ENCODE measurements around the gene MUC5AC.
"Not testable (repeated sequence)": the region's sequence is repeated elsewhere in the genome, so short reads cannot be mapped to it uniquely, and the experiment has no call there.

MUC5AC gene

DNA sequence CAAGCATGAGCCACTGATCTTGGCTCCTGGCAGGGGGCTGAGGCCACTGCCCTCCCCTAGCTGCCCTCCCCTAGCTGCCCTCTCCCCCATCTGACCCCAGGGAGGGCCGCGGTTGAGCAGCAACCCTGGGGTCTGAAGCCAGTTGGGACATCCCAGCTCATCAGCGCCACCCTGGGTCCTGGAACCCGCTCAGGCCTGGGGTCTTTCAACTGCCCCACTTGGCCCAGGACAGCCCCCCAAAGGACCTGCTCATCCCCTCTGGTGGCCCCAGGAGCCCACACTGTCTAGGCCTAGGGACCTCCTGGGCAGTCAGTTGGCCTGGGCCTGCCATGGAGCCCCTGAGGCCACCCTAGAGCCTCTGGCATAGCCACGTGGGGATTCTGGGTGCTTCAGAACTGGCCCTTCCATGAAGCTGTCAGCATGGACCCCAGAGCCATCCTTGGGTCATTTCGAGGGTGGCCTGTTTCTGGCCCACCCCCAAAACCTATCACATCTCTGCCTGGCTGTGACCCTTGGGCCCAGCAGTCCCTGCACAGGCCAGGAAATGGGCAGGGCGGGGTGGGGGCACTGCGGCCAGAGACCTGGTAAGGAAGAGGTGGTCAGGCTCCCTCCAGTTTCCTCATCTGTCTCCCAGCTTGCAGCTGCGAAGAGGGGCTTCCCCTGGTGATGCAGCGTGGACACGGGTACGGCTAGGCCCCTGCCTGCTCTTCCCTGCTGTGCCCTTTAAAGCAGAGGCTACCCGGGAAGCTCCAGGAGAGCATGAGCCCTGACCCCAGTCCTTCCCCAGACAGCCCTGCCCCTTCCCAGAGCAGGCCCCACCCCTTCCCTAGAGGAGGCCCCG lies 45.2 kb upstream of the MUC5AC start:
- TF ChIP-seq, protein P1, sequence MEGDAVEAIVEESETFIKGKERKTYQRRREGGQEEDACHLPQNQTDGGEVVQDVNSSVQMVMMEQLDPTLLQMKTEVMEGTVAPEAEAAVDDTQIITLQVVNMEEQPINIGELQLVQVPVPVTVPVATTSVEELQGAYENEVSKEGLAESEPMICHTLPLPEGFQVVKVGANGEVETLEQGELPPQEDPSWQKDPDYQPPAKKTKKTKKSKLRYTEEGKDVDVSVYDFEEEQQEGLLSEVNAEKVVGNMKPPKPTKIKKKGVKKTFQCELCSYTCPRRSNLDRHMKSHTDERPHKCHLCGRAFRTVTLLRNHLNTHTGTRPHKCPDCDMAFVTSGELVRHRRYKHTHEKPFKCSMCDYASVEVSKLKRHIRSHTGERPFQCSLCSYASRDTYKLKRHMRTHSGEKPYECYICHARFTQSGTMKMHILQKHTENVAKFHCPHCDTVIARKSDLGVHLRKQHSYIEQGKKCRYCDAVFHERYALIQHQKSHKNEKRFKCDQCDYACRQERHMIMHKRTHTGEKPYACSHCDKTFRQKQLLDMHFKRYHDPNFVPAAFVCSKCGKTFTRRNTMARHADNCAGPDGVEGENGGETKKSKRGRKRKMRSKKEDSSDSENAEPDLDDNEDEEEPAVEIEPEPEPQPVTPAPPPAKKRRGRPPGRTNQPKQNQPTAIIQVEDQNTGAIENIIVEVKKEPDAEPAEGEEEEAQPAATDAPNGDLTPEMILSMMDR (IDR thresholded peaks at IDR 0.05; ENCODE audit: low read depth, low read length, missing control alignments), result no peak
- no peak overlapping the region for H3K4me3 ChIP-seq (replicated peaks; ENCODE audit: low read depth, low read length)
- no peak for DNase-seq (ENCODE audit: extremely low read depth, low read depth)

DNA sequence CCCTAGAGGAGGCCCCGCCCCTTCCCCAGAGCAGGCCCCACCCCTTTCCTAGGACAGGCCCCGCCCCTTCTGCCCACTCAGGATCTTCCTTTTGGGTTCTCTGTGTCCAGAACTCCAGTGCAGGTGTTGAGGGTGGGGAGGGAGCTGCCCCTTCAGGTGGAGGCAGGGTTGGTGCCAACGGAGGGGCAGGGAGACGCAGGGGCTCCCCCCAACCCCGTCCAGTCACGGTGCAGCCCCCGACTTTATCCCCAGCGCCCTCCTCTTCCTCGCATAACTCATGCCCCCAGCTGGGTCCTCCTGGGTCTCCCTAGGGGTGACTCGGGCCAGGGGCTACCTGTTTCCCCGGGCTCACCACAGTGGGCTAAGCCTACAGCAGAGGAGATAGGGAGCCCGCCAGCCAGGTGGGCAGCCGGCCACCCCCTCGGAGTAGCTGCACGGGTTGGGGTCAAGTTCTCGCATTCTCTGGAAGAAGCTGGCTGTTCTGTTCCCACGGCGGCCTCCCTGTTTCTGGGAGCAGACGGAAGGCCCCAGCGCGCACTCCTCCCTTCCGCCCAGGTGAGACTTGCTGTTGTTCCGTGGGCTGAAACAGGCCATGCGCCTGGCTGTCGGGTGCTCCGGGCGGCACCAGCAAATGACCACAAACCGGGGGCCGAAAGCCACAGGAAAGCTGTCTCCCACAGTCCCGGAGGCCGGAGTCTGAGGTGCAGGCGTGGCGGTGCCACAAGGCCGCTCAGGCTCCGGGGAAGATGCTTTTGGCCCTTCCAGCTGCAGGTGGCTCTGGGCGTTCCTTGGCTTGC lies 44.1 kb upstream of the MUC5AC start:
- DNase-seq (ENCODE audit: extremely low read depth, low read depth), result no peak
- TF ChIP-seq, protein P1 (IDR thresholded peaks at IDR 0.05; ENCODE audit: low read depth, low read length, missing control alignments), result no peak
- no peak overlapping the region for H3K4me3 ChIP-seq (replicated peaks; ENCODE audit: low read depth, low read length)

DNA sequence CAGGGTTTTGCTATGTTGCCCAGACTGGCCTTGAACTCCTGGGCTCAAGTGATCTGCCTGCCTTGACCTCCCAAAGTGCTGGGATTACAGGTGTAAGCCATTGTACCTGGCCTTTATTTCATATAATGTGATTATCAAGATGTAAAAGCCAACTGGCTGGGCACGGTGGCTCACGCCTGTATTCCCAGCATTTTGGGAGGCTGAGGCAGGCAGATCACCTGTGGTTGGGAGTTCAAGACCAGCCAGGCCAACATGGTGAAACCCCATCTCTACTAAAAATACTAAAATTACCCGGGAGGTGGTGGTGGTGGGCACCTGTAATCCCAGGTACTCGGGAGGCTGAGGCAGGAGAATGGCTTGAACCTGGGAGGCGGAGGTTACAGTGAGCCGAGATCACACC lies 42.5 kb upstream of the MUC5AC start:
- H3K4me3 ChIP-seq (replicated peaks; ENCODE audit: low read depth, low read length); DNase-seq (ENCODE audit: extremely low read depth, low read depth): not testable (repeated sequence)

DNA sequence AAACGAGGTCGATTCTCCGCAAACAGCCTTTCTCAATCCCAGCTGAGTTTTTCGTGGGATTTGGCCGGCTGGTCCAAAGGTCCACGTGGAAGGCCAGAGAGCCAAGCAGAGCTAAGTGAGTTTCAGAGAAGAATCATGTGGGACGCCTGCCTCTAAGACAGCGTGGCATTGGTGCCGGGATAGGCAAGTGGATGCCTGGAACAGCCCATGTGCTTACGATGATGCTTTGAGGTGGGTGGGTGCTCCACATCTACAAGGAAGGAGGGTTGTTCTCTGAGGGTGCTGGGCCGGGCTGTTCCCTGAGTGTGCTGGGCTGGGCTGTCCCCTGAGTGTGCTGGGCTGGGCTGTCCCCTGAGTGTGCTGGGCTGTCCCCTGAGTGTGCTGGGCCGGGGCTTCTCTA lies 41.6 kb upstream of the MUC5AC start:
- TF ChIP-seq, protein P1 (IDR thresholded peaks at IDR 0.05; ENCODE audit: low read depth, low read length, missing control alignments), result no peak
- no peak overlapping the region for H3K4me3 ChIP-seq (replicated peaks; ENCODE audit: low read depth, low read length)
- DNase-seq (ENCODE audit: extremely low read depth, low read depth), result no peak

DNA sequence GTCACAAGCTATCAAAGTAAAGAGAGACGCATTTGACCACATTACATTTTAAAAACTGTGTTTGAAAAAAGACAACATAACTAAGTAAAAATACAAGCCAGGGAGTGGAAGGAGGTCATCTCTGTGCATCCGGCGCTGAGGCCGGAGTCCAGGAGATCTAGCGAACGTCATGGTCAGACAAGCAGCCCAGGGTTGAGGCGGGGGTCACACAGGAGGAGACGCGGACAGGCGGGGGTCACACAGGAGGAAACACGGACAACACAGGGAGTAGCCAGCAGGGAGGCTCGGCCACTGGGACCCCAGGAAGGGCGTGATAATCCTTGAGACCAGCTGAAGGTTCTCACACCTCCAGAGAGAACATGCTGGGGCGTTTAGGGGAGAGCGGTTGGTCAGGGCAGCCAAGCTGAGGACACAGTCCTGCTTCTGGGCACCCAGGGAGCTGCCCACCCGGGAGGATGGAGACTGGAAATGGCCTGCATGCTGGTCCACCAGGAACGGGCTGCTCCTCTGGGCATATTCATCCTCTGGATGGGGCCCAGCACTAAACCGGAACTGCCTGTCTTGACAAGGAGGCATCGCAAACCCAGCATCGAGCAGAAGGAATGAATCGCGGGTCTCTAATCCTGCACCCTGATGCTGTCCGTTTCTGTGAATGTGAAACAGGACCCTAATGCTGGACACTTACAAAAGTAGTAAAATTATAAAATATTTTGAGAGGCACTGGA lies 40.9 kb upstream of the MUC5AC start:
- no peak for DNase-seq (ENCODE audit: extremely low read depth, low read depth)
- H3K4me3 ChIP-seq (replicated peaks; ENCODE audit: low read depth, low read length), result no peak overlapping the region
- TF ChIP-seq, protein P1 (IDR thresholded peaks at IDR 0.05; ENCODE audit: low read depth, low read length, missing control alignments), result no peak

DNA sequence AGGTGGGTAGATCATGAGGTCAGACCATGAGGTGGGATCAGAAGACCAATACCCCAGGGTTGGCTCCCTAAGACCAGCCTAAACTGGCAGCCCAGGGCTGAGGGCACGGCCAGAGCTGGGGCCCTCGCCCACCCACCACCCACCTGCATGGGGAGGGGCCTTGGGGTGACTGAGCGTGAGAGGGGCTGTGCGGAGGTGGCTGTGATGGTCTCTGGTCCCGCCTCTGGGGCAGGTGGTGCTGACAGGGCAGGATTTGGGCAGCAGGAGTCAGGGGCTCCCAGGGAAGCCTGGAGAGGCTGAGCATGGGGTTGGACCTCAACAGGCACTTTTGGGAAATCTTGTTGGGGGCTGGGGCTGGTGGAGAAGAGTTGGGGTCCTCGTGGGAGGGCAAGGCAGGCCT lies 39.8 kb upstream of the MUC5AC start:
- DNase-seq (ENCODE audit: extremely low read depth, low read depth), result no peak
- no peak overlapping the region for H3K4me3 ChIP-seq (replicated peaks; ENCODE audit: low read depth, low read length)
- TF ChIP-seq, protein P1 (IDR thresholded peaks at IDR 0.05; ENCODE audit: low read depth, low read length, missing control alignments), result no peak

Measured in HFF-Myc (cell line).